NCI-H2196 (cell line): ENCODE data around the gene EPYC.

Experiments
- DNase-seq: peaks from one replicate; lab custom pipeline; 2025; ENCODE audit not compliant: unreplicated experiment; lab: John Stamatoyannopoulos, UW

Gene EPYC

GRCh38 chr12:90959032-90959431 lies 45.7 kb downstream of the EPYC start:
- no peak for DNase-seq

GRCh38 chr12:90958347-90958746 lies 46.4 kb downstream of the EPYC start:
- DNase-seq: no peak

- DNase-seq: no peak
These were observed 49.9 kb downstream of the EPYC start, which contains the start of gene CCER1 for GRCh38 chr12:90954921-90955320. TSS of gene CCER1 (minus strand) at chr12:90955176. CDS start at chr12:90954742, 434 bp downstream.

- DNase-seq: no peak
These were observed 50.3 kb downstream of the EPYC start for GRCh38 chr12:90954428-90954827.

- no peak for DNase-seq
These were observed 50.8 kb downstream of the EPYC start for GRCh38 chr12:90953956-90954421.

- DNase-seq: no peak
These were observed 53.2 kb downstream of the EPYC start for GRCh38 chr12:90951432-90952105.

- DNase-seq: no peak
These were observed 56.9 kb downstream of the EPYC start for GRCh38 chr12:90947869-90948268.

GRCh38 chr12:90945070-90945649 lies 59.6 kb downstream of the EPYC start:
- peak; percentile 22 for DNase-seq

GRCh38 chr12:90943255-90943654 lies 61.5 kb downstream of the EPYC start:
- no peak for DNase-seq

GRCh38 chr12:90940872-90941499 lies 63.8 kb downstream of the EPYC start:
- DNase-seq: peak; percentile 41

- DNase-seq: no peak
These were observed 65.4 kb downstream of the EPYC start for GRCh38 chr12:90939382-90939781.

- no peak for DNase-seq
These were observed 66.3 kb downstream of the EPYC start for GRCh38 chr12:90938451-90938850.

GRCh38 chr12:90937651-90938050 lies 67.1 kb downstream of the EPYC start:
- no peak for DNase-seq

- DNase-seq: no peak
These were observed 68.4 kb downstream of the EPYC start for GRCh38 chr12:90936230-90937005.

- DNase-seq: no peak
These were observed 79.2 kb downstream of the EPYC start for GRCh38 chr12:90925562-90925961.

- no peak for DNase-seq
These were observed 80.4 kb downstream of the EPYC start for GRCh38 chr12:90924406-90924805.

- no peak for DNase-seq
These were observed 82.6 kb downstream of the EPYC start for GRCh38 chr12:90922145-90922627.

GRCh38 chr12:90921536-90921935 lies 83.2 kb downstream of the EPYC start:
- DNase-seq: no peak

- DNase-seq: no peak
These were observed 84.5 kb downstream of the EPYC start for GRCh38 chr12:90920222-90920621.

GRCh38 chr12:90917431-90917830 lies 87.3 kb downstream of the EPYC start:
- no peak for DNase-seq

- DNase-seq: no peak
These were observed 88.3 kb downstream of the EPYC start for GRCh38 chr12:90916516-90916915.
